Erythroblast (primary cell): ENCODE results near the gene HOXD9.

ENCODE experiments used
- GATA1 ChIP-seq: IDR thresholded peaks from 2 replicates; pipeline ENCODE4 v1.6.1; 2011; ENCODE audit warnings: low read depth, mild to moderate bottlenecking, control low read depth, low read length, moderate library complexity
- POLR2A ChIP-seq: IDR thresholded peaks from 2 replicates; pipeline ENCODE4 v1.6.1; 2011; ENCODE audit warnings: mild to moderate bottlenecking, low read length

GRCh38 chr2:176114930-176115625 lies 7.4 kb upstream of the HOXD9 start:
- TF ChIP-seq POLR2A (no peak), GATA1 (no peak)
